ENCODE data around the gene KATNBL1. TPM values are rescaled to one million over a fixed set of nuclear protein-coding genes. Genes with fewer than 3 reads are reported as not detected.

Gene KATNBL1
- total and polyA plus RNA-seq, 9 of the 15 experiments (the other 6 are each of a cell fraction or from before 2014, with no cell fraction given): 6.6 to 46.0 (median 24.0) TPM

GRCh38 chr15:34101366-34102174, 108.3 kb downstream of the KATNBL1 start, which contains the start of the genes EMC7 and PGBD4 (continued):
- no peak for TF ChIP-seq ZNF583 (CRISPR knock-in tag; IDR thresholded peaks at IDR 0.05)
- TF ChIP-seq EZH2 (IDR thresholded peaks at IDR 0.05; ENCODE audit: borderline replicate concordance, low read depth, low read length): no peak
- no peak for TF ChIP-seq HMGXB4 (CRISPR knock-in tag; IDR thresholded peaks at IDR 0.05)
- TF ChIP-seq, protein P1, sequence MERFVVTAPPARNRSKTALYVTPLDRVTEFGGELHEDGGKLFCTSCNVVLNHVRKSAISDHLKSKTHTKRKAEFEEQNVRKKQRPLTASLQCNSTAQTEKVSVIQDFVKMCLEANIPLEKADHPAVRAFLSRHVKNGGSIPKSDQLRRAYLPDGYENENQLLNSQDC (CRISPR knock-in tag; IDR thresholded peaks at IDR 0.05): no peak
- peak in 1 of 2 experiments; percentile 91; a peak in 1 of 4 replicates for TF ChIP-seq SIN3A (IDR thresholded peaks at IDR 0.05; ENCODE audit: borderline replicate concordance in 2 of 2, control insufficient read depth in 1 of 2, low read depth in 2 of 2, low read length in 2 of 2)
- TF ChIP-seq ZSCAN29 (IDR thresholded peaks at IDR 0.05): no peak
- TF ChIP-seq, protein P2, sequence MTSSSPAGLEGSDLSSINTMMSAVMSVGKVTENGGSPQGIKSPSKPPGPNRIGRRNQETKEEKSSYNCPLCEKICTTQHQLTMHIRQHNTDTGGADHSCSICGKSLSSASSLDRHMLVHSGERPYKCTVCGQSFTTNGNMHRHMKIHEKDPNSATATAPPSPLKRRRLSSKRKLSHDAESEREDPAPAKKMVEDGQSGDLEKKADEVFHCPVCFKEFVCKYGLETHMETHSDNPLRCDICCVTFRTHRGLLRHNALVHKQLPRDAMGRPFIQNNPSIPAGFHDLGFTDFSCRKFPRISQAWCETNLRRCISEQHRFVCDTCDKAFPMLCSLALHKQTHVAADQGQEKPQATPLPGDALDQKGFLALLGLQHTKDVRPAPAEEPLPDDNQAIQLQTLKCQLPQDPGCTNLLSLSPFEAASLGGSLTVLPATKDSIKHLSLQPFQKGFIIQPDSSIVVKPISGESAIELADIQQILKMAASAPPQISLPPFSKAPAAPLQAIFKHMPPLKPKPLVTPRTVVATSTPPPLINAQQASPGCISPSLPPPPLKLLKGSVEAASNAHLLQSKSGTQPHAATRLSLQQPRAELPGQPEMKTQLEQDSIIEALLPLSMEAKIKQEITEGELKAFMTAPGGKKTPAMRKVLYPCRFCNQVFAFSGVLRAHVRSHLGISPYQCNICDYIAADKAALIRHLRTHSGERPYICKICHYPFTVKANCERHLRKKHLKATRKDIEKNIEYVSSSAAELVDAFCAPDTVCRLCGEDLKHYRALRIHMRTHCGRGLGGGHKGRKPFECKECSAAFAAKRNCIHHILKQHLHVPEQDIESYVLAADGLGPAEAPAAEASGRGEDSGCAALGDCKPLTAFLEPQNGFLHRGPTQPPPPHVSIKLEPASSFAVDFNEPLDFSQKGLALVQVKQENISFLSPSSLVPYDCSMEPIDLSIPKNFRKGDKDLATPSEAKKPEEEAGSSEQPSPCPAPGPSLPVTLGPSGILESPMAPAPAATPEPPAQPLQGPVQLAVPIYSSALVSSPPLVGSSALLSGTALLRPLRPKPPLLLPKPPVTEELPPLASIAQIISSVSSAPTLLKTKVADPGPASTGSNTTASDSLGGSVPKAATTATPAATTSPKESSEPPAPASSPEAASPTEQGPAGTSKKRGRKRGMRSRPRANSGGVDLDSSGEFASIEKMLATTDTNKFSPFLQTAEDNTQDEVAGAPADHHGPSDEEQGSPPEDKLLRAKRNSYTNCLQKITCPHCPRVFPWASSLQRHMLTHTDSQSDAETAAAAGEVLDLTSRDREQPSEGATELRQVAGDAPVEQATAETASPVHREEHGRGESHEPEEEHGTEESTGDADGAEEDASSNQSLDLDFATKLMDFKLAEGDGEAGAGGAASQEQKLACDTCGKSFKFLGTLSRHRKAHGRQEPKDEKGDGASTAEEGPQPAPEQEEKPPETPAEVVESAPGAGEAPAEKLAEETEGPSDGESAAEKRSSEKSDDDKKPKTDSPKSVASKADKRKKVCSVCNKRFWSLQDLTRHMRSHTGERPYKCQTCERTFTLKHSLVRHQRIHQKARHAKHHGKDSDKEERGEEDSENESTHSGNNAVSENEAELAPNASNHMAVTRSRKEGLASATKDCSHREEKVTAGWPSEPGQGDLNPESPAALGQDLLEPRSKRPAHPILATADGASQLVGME (CRISPR knock-in tag; IDR thresholded peaks at IDR 0.05): no peak
- no peak for TF ChIP-seq KDM2B (CRISPR knock-in tag; IDR thresholded peaks at IDR 0.05)
- no peak for TF ChIP-seq MIER1 (IDR thresholded peaks at IDR 0.05; ENCODE audit: low read depth)
- TF ChIP-seq ZNF696 (CRISPR knock-in tag; conservative IDR thresholded peaks at IDR 0.05): no peak
- TF ChIP-seq, protein P3, sequence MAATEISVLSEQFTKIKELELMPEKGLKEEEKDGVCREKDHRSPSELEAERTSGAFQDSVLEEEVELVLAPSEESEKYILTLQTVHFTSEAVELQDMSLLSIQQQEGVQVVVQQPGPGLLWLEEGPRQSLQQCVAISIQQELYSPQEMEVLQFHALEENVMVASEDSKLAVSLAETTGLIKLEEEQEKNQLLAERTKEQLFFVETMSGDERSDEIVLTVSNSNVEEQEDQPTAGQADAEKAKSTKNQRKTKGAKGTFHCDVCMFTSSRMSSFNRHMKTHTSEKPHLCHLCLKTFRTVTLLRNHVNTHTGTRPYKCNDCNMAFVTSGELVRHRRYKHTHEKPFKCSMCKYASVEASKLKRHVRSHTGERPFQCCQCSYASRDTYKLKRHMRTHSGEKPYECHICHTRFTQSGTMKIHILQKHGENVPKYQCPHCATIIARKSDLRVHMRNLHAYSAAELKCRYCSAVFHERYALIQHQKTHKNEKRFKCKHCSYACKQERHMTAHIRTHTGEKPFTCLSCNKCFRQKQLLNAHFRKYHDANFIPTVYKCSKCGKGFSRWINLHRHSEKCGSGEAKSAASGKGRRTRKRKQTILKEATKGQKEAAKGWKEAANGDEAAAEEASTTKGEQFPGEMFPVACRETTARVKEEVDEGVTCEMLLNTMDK (IDR thresholded peaks at IDR 0.05; ENCODE audit: borderline replicate concordance, insufficient read depth, low read depth, low read length, poor library complexity, severe bottlenecking): no peak
- no peak for TF ChIP-seq CHCHD3 (CRISPR knock-in tag; IDR thresholded peaks at IDR 0.05)
- TF ChIP-seq ZNF780A (CRISPR knock-in tag; IDR thresholded peaks at IDR 0.05): no peak
- no peak for TF ChIP-seq ZNF77 (CRISPR knock-in tag; IDR thresholded peaks at IDR 0.05)
- TF ChIP-seq USF1 (CRISPR knock-in tag; IDR thresholded peaks at IDR 0.05): no peak

Measured in K562 (cell line).